Trophoblast cell (in vitro differentiated cells and primary cell): ENCODE data around the gene NSG1.
"Not testable (repeated sequence)": the region's sequence is repeated elsewhere in the genome, so short reads cannot be mapped to it uniquely, and the experiment has no call there.

Experiments
- DNase-seq, 2 donors: peaks; one replicate each; pipeline ENCODE4 v3.0.0-alpha.2; 2016
- H2AFZ ChIP-seq: 2 replicates; pipeline ENCODE4 v1.6.1; 2013; ENCODE audit warnings: low read length, moderate library complexity, mild to moderate bottlenecking; ENCODE audit not compliant: insufficient read depth, poor library complexity
- H2AK5ac ChIP-seq: 2 replicates; pipeline ENCODE4 v1.6.1; 2013; ENCODE audit warnings: mild to moderate bottlenecking, low read length
- H2BK120ac ChIP-seq: 2 replicates; pipeline ENCODE4 v1.6.1; 2013; ENCODE audit warnings: low read length, mild to moderate bottlenecking, moderate library complexity; ENCODE audit not compliant: insufficient read depth, poor library complexity
- H2BK12ac ChIP-seq: 2 replicates; pipeline ENCODE4 v1.6.1; 2013; ENCODE audit warnings: mild to moderate bottlenecking, low read length, moderate library complexity
- H2BK5ac ChIP-seq: 2 replicates; pipeline ENCODE4 v1.6.1; 2013; ENCODE audit warnings: low read length, low read depth, moderate library complexity, mild to moderate bottlenecking; ENCODE audit not compliant: poor library complexity
- H3K14ac ChIP-seq: 2 replicates; pipeline ENCODE4 v1.6.1; 2013; ENCODE audit warnings: mild to moderate bottlenecking, low read length
- H3K18ac ChIP-seq: 2 replicates; pipeline ENCODE4 v1.6.1; 2013; ENCODE audit warnings: mild to moderate bottlenecking, low read length
- H3K23ac ChIP-seq: 2 replicates; pipeline ENCODE4 v1.6.1; 2013; ENCODE audit warnings: low read length
- H3K27ac ChIP-seq: 2 replicates; pipeline ENCODE4 v1.5.1; 2013; ENCODE audit warnings: low read depth, mild to moderate bottlenecking, inconsistent platforms, low read length, moderate library complexity
- H3K27me3 ChIP-seq: 2 replicates; pipeline ENCODE4 v1.6.1; 2013; ENCODE audit warnings: inconsistent platforms, mild to moderate bottlenecking, low read length, moderate library complexity; ENCODE audit not compliant: insufficient read depth
- H3K36me3 ChIP-seq, 2 experiments: 1 replicate in 1 of 2; 2 replicates in 1 of 2; pipeline ENCODE4 v1.6.1; 2013; ENCODE audit warnings: low read length in 2 of 2, mild to moderate bottlenecking in 2 of 2, moderate library complexity in 1 of 2; ENCODE audit not compliant: insufficient read depth in 2 of 2, control insufficient read depth in 1 of 2
- H3K4ac ChIP-seq: 2 replicates; pipeline ENCODE4 v1.6.1; 2013; ENCODE audit warnings: low read depth, mild to moderate bottlenecking, low read length, moderate library complexity
- H3K4me1 ChIP-seq, 2 experiments: 1 replicate in 1 of 2; 2 replicates in 1 of 2; pipeline ENCODE4 v1.6.1; 2013; ENCODE audit warnings: low read length in 2 of 2, mild to moderate bottlenecking in 2 of 2, moderate library complexity in 1 of 2; ENCODE audit not compliant: insufficient read depth in 2 of 2, control insufficient read depth in 1 of 2
- H3K4me2 ChIP-seq: 2 replicates; pipeline ENCODE4 v1.6.1; 2013; ENCODE audit warnings: inconsistent platforms, mild to moderate bottlenecking, low read length, moderate library complexity
- H3K4me3 ChIP-seq: 2 replicates; pipeline ENCODE4 v1.5.1; 2013; ENCODE audit warnings: mild to moderate bottlenecking, low read depth, low read length, inconsistent platforms
- H3K79me1 ChIP-seq: one replicate; pipeline ENCODE4 v1.6.1; 2013; ENCODE audit warnings: low read length
- H3K79me2 ChIP-seq: 2 replicates; pipeline ENCODE4 v1.6.1; 2013; ENCODE audit warnings: low read length, mild to moderate bottlenecking; ENCODE audit not compliant: control insufficient read depth, insufficient read depth, poor library complexity
- H3K9ac ChIP-seq: 2 replicates; pipeline ENCODE4 v1.6.1; 2013; ENCODE audit warnings: mild to moderate bottlenecking, low read length
- H3K9me3 ChIP-seq: 2 replicates; pipeline ENCODE4 v1.6.1; 2013; ENCODE audit warnings: low read depth, mild to moderate bottlenecking, control low read depth, inconsistent platforms, low read length; ENCODE audit not compliant: insufficient read depth
- H4K12ac ChIP-seq: 2 replicates; pipeline ENCODE4 v1.6.1; 2013; ENCODE audit warnings: low read depth, mild to moderate bottlenecking, low read length, moderate library complexity
- H4K8ac ChIP-seq: 2 replicates; pipeline ENCODE4 v1.6.1; 2013; ENCODE audit warnings: low read depth, mild to moderate bottlenecking, low read length, moderate library complexity
- H4K91ac ChIP-seq: one replicate; pipeline ENCODE4 v1.6.1; 2013; ENCODE audit warnings: low read depth, mild to moderate bottlenecking, low read length, moderate library complexity
- WGBS: extraction: QIAGEN DNeasy Blood & Tissue Kit; methylation state at CpG from one replicate; pipeline ENCODE4 v1.1.7; 2013; ENCODE audit warnings: missing lambda C conversion rate; ENCODE audit not compliant: insufficient read length, insufficient coverage; ENCODE audit errors: extremely low coverage; 5-methylcytosine and 5-hydroxymethylcytosine counted together

The NSG1 gene

DNA sequence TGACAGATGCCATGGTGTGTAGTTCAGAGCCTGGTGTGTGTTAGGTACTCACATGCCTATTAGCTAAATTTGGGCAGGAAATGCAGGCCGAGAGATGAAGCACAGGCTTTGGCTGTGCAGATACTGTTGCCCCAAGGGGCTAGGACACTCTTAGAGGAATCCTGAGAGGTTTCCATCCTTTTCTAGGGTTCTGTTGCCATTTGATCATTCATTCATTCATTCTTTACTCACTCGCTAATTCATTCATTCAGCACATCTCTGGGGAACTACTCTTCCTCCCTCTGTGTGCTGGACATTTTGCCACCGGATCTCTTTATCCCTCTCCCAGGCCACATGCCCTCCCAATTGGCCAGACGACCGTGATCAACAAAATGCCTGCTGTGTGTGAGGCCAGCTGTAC lies 43.9 kb upstream of the NSG1 start:
- no peak overlapping the region for H4K12ac ChIP-seq

DNA sequence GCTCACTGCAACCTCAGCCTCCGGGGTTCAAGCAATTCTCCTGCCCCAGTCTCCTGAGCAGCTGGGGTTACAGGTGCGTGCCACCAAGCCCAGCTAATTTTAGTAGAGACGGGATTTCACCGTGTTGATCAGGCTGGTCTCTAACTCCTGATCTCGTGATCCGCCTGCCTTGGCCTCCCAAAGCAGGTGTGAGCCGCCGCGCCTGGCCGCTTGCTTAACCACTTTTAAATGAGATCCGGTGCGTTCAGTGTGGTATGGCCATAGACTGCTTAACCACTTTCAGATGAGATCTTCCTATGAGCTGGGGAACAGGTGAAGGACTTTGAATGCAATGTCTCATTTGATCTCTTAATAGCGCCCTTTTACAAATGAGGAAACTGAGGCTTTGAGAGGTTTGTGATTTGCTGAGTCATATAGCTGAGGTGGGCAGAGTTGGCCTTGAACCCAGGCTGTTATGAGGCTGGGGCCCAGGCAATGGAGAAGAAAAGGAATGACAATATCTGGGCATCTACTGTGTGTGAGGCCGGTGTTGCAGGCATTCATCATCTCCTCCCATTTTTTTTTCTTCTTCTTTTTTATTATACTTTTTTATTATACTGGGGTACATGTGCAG lies 41.9 kb upstream of the NSG1 start:
- no peak overlapping the region for H3K4me2 ChIP-seq
- H2BK12ac ChIP-seq, result no peak overlapping the region
- no peak overlapping the region for H2BK120ac ChIP-seq
- H2BK5ac ChIP-seq, result no peak overlapping the region
- no peak overlapping the region for H3K9ac ChIP-seq
- no peak overlapping the region for H4K8ac ChIP-seq
- H3K23ac ChIP-seq, result no peak overlapping the region
- H3K18ac ChIP-seq, result no peak overlapping the region
- H3K4ac ChIP-seq, result no peak overlapping the region
- no peak overlapping the region for H4K91ac ChIP-seq
- no peak overlapping the region for H4K12ac ChIP-seq
- no peak overlapping the region for H3K4me3 ChIP-seq
- no peak overlapping the region for H2AFZ ChIP-seq
- WGBS, result no CpG with 5 or more reads among the region's 14 CpGs
- H3K79me1 ChIP-seq, result no peaks in the 10 kb centered on the region
- no peaks in the 10 kb centered on the region for H3K4me1 ChIP-seq
- no peaks in the 10 kb centered on the region for H3K27me3 ChIP-seq
- no peak overlapping the region for H3K14ac ChIP-seq
- no peak overlapping the region for H2AK5ac ChIP-seq
- no peaks in the 10 kb centered on the region for H3K36me3 ChIP-seq
- H3K27ac ChIP-seq, result no peak overlapping the region
- no peaks in the 10 kb centered on the region for H3K79me2 ChIP-seq
- no peaks in the 10 kb centered on the region for H3K9me3 ChIP-seq
- DNase-seq, result no peak

More for the DNA sequence above, 43.9 kb upstream of the NSG1 start:
- Histone ChIP-seq H3K9me3 (no peaks in the 10 kb centered on the region), H2BK12ac (no peak overlapping the region), H3K79me1 (no peaks in the 10 kb centered on the region), H3K18ac (no peak overlapping the region), H2BK120ac (no peak overlapping the region), H4K91ac (no peak overlapping the region), H3K4me1 (no peaks in the 10 kb centered on the region), H3K4ac (no peak overlapping the region), H3K27ac (no peak overlapping the region), H3K14ac (no peak overlapping the region), H3K9ac (no peak overlapping the region), H3K4me2 (no peak overlapping the region), H3K79me2 (no peaks in the 10 kb centered on the region), H3K27me3 (no peaks in the 10 kb centered on the region), H4K8ac (no peak overlapping the region), H2AFZ (no peak overlapping the region), H2BK5ac (no peak overlapping the region), H3K36me3 (no peaks in the 10 kb centered on the region), H3K4me3 (no peak overlapping the region), H2AK5ac (no peak overlapping the region), H3K23ac (no peak overlapping the region)
- no CpG with 5 or more reads among the region's 5 CpGs for WGBS
- no peak for DNase-seq

DNA sequence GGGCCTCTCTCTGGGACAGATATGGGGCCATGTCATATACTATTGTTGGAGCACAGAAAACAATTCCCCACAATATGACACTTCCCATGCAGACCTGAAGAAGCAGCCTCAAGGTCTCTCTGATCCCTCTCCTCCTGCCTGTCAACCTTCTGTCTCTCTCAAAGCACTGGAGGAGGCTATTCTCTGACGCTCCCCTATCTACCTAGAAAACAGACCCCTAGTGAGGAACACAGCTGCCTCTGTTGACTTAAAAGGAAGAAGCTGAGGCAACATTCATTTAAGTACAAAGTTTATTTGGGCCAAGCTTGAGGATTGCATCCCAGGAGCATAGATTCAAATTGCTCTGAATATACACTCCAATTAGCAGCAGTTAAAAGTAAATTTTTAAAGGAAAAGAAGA lies 39.3 kb upstream of the NSG1 start:
- Histone ChIP-seq H3K14ac (no peak overlapping the region), H3K36me3 (no peaks in the 10 kb centered on the region), H3K9ac (no peak overlapping the region), H2AFZ (no peak overlapping the region), H2BK5ac (no peak overlapping the region), H3K27ac (no peak overlapping the region), H4K8ac (no peak overlapping the region), H3K18ac (no peak overlapping the region), H3K27me3 (no peaks in the 10 kb centered on the region), H3K9me3 (no peaks in the 10 kb centered on the region), H4K91ac (no peak overlapping the region), H3K4me2 (no peak overlapping the region), H2AK5ac (no peak overlapping the region), H2BK12ac (no peak overlapping the region), H3K4ac (no peak overlapping the region), H3K23ac (no peak overlapping the region), H3K4me1 (no peaks in the 10 kb centered on the region), H4K12ac (no peak overlapping the region), H3K79me1 (no peaks in the 10 kb centered on the region), H3K79me2 (no peaks in the 10 kb centered on the region), H2BK120ac (no peak overlapping the region), H3K4me3 (no peak overlapping the region)
- DNase-seq, result no peak
- no CpG with 5 or more reads among the region's 1 CpG for WGBS

DNA sequence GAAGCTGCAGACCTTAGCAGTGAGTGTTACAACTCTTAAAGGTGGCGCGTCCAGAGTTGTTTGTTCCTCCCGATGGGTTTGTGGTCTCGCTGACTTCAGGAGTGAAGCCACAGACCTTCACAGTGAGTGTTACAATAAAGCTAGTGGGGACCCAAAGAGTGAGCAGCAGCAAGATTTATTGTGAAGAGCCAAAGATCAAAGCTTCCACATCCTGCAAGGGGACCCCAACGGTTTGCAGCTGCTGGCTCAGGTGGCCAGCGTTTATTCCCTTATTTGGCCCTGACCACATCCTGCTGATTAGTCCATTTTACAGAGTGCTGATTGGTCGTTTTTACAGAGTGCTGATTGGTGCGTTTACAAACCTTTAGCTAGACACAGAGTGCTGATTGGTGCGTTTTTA lies 38.3 kb upstream of the NSG1 start:
- H2BK12ac ChIP-seq, H3K36me3 ChIP-seq, H3K27me3 ChIP-seq, H3K4me3 ChIP-seq, H3K4me1 ChIP-seq, H2BK5ac ChIP-seq, DNase-seq, H3K79me1 ChIP-seq, H3K4ac ChIP-seq, H4K8ac ChIP-seq, H3K14ac ChIP-seq, H2BK120ac ChIP-seq, H3K27ac ChIP-seq, H3K9ac ChIP-seq, H3K23ac ChIP-seq, H3K9me3 ChIP-seq, H2AFZ ChIP-seq, H3K4me2 ChIP-seq, H4K12ac ChIP-seq, H3K79me2 ChIP-seq, H3K18ac ChIP-seq, H2AK5ac ChIP-seq, H4K91ac ChIP-seq: not testable (repeated sequence)
- no CpG with 5 or more reads among the region's 9 CpGs for WGBS
